ENCODE results near the gene OPCML.

The OPCML gene

DNA sequence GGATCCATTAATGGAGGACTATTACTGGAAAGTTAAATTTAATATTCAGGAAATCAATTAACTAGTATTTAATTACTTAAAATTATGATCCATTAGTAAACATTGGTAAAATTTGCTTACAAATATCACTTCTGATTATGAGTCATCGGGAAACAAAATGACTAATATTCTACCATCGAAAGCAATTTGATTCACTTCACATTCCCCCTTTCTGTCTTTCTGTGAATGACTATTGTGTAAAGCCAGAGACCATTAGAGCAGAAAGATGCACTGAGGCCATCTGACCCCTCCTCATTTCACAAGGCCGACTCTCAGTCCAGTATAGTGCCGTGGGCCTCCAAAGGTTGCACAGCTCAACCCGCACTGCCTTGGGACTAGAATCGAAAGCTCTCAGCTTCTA lies 619.0 kb downstream of the OPCML start:
- no peak for DNase-seq

DNA sequence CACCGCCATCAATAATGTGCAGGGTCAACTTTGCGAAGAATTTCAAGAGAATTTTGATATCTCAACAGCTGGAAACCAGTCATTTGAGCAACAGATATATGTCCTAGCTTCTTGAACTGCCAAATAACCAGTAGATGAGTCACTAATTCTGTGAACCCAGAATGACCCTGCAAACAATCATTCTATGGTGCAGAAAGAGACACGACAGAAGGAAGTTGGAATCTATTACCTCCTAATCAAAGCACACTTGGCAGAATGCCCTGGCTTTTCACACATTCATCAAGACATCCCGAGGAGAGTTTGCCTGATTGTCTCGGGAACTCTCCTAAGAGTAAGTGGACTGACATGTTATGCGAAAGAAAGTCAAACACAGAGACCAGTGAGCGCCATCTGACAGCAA lies 621.1 kb downstream of the OPCML start:
- no peak for DNase-seq

GRCh38 chr11:132910011-132910760 lies 622.1 kb downstream of the OPCML start:
- no peak for DNase-seq

DNA sequence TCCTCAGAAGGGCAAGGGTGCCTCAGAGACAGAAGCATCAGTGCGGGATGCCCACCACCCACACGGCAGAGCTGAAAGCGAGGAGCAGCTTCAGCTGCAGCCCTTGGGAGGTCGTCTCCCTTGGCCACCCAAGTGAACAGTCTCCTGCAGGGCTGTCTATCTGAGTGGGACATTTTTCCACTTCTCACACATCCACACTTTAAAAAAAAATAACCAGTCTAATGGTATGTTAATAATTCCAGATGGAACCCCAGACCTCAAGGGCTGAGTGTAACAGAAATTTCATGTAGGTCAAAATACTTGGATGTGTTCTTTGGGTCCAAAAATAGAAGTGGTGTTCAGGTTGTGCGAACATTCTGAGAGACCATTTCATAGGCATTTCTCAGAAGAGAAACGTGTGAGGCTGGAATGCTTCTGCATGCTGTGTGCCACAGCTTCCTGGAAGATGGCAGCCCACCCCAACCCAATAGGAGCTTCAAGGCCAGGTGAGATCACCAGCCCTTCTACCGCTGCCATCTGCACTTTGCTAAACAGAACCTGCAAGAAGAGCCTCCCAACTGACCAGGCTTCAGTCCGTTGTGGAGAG lies 623.2 kb downstream of the OPCML start:
- DNase-seq: no peak

- no peak for DNase-seq
Observed at GRCh38 chr11:132908414-132908810, 623.9 kb downstream of the OPCML start.

GRCh38 chr11:132907651-132908413 lies 624.5 kb downstream of the OPCML start:
- no peak for DNase-seq

GRCh38 chr11:132904607-132905006 lies 627.7 kb downstream of the OPCML start:
- DNase-seq: no peak

- no peak for DNase-seq
Observed at GRCh38 chr11:132904091-132904490, 628.2 kb downstream of the OPCML start.

DNA sequence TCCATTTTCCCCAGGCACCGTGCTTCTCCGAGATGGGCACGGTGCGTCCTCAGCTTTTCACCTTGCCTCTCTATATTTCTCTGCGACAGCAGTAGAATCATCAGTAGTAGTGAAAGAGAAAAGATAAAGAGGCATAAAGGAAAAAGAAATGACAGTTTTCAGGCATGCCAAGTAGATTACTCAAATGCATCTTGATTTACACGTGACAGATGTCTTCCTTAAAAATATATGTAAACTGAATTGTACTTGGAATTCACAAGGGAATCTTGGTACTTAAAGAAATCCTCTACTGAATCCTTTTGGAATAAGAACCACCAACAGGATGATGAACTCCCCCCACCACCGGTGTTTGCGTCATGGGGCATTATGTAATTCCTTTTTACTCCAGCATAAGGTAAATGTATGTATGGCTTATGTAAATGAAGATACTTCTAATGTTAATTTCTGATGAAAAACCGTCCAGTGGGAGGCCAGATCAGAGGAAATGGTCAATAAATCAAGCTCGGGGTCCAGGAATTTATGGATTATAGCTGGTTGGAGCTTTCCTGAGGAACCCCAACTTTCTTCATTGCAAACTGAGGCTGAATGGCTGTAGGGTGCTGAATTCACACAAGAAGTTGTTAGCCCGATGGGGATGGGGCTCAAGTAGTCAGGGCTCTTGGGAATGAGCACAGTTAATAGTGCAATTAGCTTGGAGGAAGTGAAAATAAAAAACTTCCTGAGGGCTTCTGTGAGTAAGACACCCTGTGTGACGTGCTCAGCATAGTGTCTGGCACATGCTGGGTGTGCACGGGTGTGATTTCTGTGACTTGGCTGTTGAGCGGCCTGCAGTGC lies 630.4 kb downstream of the OPCML start:
- DNase-seq: no peak

GRCh38 chr11:132898676-132899075 lies 633.6 kb downstream of the OPCML start:
- no peak for DNase-seq

DNA sequence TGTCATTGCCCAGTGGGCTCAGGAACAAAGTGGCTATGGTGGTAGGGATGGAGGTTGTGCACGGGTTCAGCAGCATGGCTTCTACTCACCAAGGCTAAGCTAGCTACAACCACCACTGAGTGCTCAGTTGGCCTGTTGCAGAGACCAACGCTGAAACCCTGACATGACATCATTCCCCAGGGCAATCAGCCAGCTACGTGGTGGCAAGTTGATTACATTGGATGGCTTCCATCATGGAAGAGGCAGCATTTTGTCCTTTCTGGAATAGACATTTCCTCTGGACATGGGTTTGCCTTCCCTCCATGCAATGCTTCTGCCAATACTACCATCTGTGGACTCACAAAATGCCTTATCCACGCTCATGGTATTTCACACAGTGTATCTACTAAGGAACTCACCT lies 634.3 kb downstream of the OPCML start:
- no peak for DNase-seq

DNA sequence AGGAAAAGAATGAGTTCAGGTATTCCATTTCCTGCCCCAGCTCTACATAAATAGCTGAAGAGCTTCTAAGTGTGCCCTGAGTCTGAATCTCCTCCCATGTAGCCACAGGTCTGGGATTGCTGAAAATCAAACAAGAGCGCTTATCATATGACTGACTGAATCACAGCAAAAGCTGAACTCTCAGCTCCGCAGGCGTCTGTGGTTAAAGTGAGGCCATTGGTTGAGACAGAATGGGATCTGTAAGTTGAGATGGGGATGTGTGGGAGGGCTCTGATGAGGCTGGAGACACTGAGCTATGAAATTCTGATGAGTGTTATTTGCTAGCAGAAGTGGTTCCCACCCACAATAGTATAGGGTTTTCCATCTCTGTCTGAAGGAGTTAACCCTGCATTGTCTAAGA lies 637.0 kb downstream of the OPCML start:
- DNase-seq: no peak

GRCh38 chr11:132894606-132895005 lies 637.7 kb downstream of the OPCML start:
- DNase-seq: no peak

GRCh38 chr11:132892876-132893275 lies 639.4 kb downstream of the OPCML start:
- DNase-seq: no peak

DNA sequence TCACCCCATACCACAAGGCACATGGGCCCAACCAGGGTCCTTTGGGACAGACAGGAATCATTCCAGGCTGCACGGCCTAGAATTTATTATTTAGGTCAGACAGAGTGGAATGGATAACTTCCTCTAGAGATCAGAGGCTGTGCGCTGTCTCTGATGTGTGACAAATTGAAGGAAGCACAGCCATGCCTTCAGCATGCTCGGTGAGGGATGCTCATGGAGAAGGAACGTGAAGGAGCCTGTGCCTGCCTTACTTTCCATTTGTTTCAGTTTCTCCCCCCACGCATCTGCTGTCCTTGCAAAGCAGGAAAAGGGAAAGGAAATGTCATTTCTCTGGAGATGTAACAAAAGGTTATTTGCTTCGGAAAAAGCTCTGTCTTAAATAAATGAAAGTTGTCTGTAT lies 644.1 kb downstream of the OPCML start:
- no peak for DNase-seq

GRCh38 chr11:132886335-132886734 lies 646.0 kb downstream of the OPCML start:
- DNase-seq: no peak

- DNase-seq: no peak
Observed at GRCh38 chr11:132883241-132883640, 649.1 kb downstream of the OPCML start.

DNA sequence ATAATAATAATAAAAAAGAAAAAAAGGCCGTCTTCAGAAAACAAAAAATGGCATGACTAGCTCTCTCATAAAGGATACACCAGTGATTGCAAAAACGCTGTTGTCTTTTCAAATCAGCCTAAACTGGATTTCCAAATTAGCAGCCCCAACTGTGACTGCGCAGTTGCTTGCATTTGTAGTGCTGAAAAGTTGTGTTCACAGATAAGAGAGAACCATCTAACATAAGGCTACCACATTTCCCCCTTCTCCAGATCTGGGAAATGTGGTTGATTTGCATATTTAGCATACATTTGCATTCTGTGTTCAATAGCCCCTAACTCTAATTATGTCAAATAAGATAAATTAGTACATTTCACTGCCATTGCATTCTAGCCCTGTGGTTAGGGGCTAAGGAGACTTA lies 650.7 kb downstream of the OPCML start:
- DNase-seq: no peak

- no peak for DNase-seq
Observed at GRCh38 chr11:132878111-132878510, 654.2 kb downstream of the OPCML start.

DNA sequence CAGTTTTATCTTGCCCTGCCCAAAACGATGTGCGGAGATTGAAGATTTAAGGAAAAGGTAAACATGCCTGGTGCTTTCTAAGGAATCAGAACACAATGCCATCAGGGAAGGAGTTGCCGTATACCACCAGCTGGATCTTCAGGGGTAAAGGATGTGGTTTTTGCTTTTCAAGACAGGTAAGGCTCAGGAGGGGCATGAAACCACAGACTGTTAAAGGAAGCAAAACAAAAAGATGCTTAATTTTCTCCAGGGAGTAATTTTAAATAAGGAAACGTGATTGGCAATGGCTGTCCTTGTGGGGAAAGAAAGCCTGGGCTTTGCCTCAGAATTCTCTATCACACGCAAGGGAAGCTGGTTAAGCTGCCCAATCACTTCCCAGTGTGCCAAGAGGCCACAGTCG lies 655.6 kb downstream of the OPCML start:
- no peak for DNase-seq

DNA sequence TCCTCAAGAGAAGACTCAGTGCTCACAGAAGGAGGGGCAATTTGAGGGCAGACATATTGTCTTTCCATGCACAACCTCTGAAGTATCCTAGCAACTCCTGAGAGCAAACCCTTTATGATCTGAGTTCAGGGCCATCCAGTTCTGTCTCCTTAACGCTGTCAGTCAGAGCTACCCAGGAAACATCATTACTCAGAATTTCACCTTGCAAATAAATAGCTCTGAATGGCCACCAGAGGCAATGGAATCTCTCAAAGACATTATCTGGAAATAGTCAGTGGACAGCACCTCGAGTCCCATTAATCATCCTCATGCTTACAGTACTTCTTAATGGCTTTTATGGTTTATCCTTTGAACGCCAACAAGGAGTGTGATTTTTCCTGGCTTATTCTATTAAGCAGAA lies 656.1 kb downstream of the OPCML start:
- DNase-seq: no peak

DNA sequence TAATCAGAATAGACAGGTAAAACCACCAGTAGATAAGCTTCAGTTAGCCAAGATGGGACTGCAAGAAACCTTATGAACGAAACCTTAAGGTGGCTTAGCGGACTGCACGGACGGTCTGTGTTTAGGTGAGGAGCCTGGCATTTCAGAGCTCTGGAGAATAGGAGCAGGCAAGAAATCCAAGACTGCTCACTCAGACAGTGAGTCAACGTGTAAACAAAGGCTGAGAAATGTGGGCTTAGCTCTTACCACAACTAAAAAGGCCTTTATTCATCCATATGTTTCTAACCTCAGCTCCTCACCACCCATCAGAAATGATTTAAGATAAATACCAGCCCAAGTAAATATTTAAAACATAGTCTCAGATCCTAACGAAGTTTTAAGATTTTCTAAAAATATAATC lies 657.7 kb downstream of the OPCML start:
- DNase-seq: no peak

GRCh38 chr11:132873841-132874240 lies 658.5 kb downstream of the OPCML start:
- no peak for DNase-seq

All from inflammatory macrophage treated with lipopolysaccharide for 1 hour (primary cell).